SKM-1 (cell line): ENCODE data around the gene SBK2.

Source experiments
- DNase-seq: peaks from one replicate; lab custom pipeline; 2025; ENCODE audit not compliant: unreplicated experiment; lab: John Stamatoyannopoulos, UW

SBK2 gene

GRCh38 chr19:55487924-55488687 lies 48.8 kb downstream of the SBK2 start, which contains the start of gene SSC5D:
SSC5D (plus strand) TSS chr19:55488436; CDS start chr19:55488590, 154 bp downstream.
- DNase-seq, result no peak

- no peak for DNase-seq
Measured at GRCh38 chr19:55486971-55487923, 49.7 kb downstream of the SBK2 start.

GRCh38 chr19:55486043-55486970 lies 50.6 kb downstream of the SBK2 start:
- DNase-seq, result no peak

GRCh38 chr19:55485439-55486011 lies 51.4 kb downstream of the SBK2 start:
- DNase-seq, result no peak

GRCh38 chr19:55484593-55485438 lies 52.1 kb downstream of the SBK2 start, which contains the start of gene NAT14:
NAT14 (plus strand) TSS chr19:55485188; CDS start chr19:55485709, 521 bp downstream.
- no peak for DNase-seq

GRCh38 chr19:55483706-55484592 lies 53.0 kb downstream of the SBK2 start:
- DNase-seq, result no peak

GRCh38 chr19:55482967-55483705 lies 53.8 kb downstream of the SBK2 start:
- no peak for DNase-seq

GRCh38 chr19:55482156-55482961 lies 54.6 kb downstream of the SBK2 start:
- DNase-seq, result no peak

GRCh38 chr19:55481794-55482155 lies 55.2 kb downstream of the SBK2 start:
- DNase-seq, result no peak

GRCh38 chr19:55481148-55481793 lies 55.7 kb downstream of the SBK2 start:
- DNase-seq, result no peak

- DNase-seq, result no peak
Measured at GRCh38 chr19:55479451-55480230, 57.3 kb downstream of the SBK2 start.

GRCh38 chr19:55479045-55479444 lies 57.9 kb downstream of the SBK2 start:
- no peak for DNase-seq
